Mesenchymal stem cell (in vitro differentiated cells and primary cell): ENCODE data around the gene STX3. TPM values are rescaled to one million over a fixed set of nuclear protein-coding genes. Genes with fewer than 3 reads are reported as not detected.

Experiments used
- DNase-seq: peaks from one replicate; pipeline ENCODE4 v3.0.0-alpha.2; 2013
- H2AFZ ChIP-seq: one replicate; pipeline ENCODE4 v1.6.1; 2013; ENCODE audit warnings: low read depth, mild to moderate bottlenecking, control low read depth, inconsistent platforms, low read length, moderate library complexity
- H2AK5ac ChIP-seq: 2 replicates; pipeline ENCODE4 v1.6.1; 2013; ENCODE audit warnings: low read length, moderate library complexity, mild to moderate bottlenecking, inconsistent platforms; ENCODE audit not compliant: severe bottlenecking
- H2BK120ac ChIP-seq: one replicate; pipeline ENCODE4 v1.6.1; 2013; ENCODE audit warnings: low read depth, mild to moderate bottlenecking, inconsistent platforms, low read length, moderate library complexity
- H2BK12ac ChIP-seq, 2 experiments: one replicate each; pipeline ENCODE4 v1.6.1; 2013; ENCODE audit warnings: inconsistent platforms in 2 of 2, low read length in 2 of 2, mild to moderate bottlenecking in 2 of 2, moderate library complexity in 2 of 2, control low read depth in 1 of 2
- H2BK15ac ChIP-seq: one replicate; pipeline ENCODE4 v1.6.1; 2013; ENCODE audit warnings: mild to moderate bottlenecking, low read depth, inconsistent platforms; ENCODE audit not compliant: poor library complexity, severe bottlenecking
- H2BK5ac ChIP-seq: 2 replicates; pipeline ENCODE4 v1.6.1; 2013; ENCODE audit warnings: low read depth, mild to moderate bottlenecking, low read length, control low read depth, inconsistent platforms; ENCODE audit not compliant: poor library complexity, severe bottlenecking
- H3K14ac ChIP-seq, 2 experiments: one replicate each; pipeline ENCODE4 v1.6.1; 2013; ENCODE audit warnings: inconsistent platforms in 2 of 2, low read length in 2 of 2, control low read depth in 1 of 2, mild to moderate bottlenecking in 1 of 2, moderate library complexity in 1 of 2
- H3K18ac ChIP-seq, 2 experiments: one replicate each; pipeline ENCODE4 v1.6.1; 2013; ENCODE audit warnings: inconsistent platforms in 2 of 2, low read length in 2 of 2, control low read depth in 1 of 2, low read depth in 1 of 2, mild to moderate bottlenecking in 1 of 2
- H3K23ac ChIP-seq, 2 experiments: one replicate each; pipeline ENCODE4 v1.6.1; 2013; ENCODE audit warnings: inconsistent platforms in 2 of 2, low read length in 2 of 2, mild to moderate bottlenecking in 2 of 2, moderate library complexity in 2 of 2, control low read depth in 1 of 2
- H3K27ac ChIP-seq: 2 replicates; pipeline ENCODE4 v1.5.1; 2013; ENCODE audit warnings: mild to moderate bottlenecking, moderate library complexity, low read length, control low read depth, inconsistent platforms; ENCODE audit not compliant: poor library complexity, severe bottlenecking
- H3K27me3 ChIP-seq, 2 experiments: 2 replicates each; pipeline versions ENCODE4 v1.6.1 to v1.7.0; 2013; ENCODE audit warnings: low read length in 2 of 2, mild to moderate bottlenecking in 2 of 2, moderate library complexity in 2 of 2, control low read depth in 1 of 2, inconsistent platforms in 1 of 2; ENCODE audit not compliant: control insufficient read depth in 1 of 2, insufficient read depth in 1 of 2
- H3K36me3 ChIP-seq, 2 experiments: 2 replicates each; pipeline versions ENCODE4 v1.6.1 to v1.7.0; 2013; ENCODE audit warnings: low read length in 2 of 2, control low read depth in 1 of 2, inconsistent platforms in 1 of 2, low read depth in 1 of 2, mild to moderate bottlenecking in 1 of 2; ENCODE audit not compliant: insufficient read depth in 2 of 2, control insufficient read depth in 1 of 2
- H3K4ac ChIP-seq, 2 experiments: one replicate each; pipeline ENCODE4 v1.6.1; 2013; ENCODE audit warnings: inconsistent platforms in 2 of 2, low read length in 2 of 2, mild to moderate bottlenecking in 2 of 2, moderate library complexity in 2 of 2, control low read depth in 1 of 2, low read depth in 1 of 2
- H3K4me1 ChIP-seq: 2 replicates; pipeline ENCODE4 v1.6.1; 2013; ENCODE audit warnings: low read depth, low read length, control low read depth; ENCODE audit not compliant: control insufficient read depth, insufficient read depth
- H3K4me2 ChIP-seq: 2 replicates; pipeline ENCODE4 v1.6.1; 2013; ENCODE audit warnings: low read length, mild to moderate bottlenecking, inconsistent platforms; ENCODE audit not compliant: poor library complexity, severe bottlenecking
- H3K4me3 ChIP-seq, 2 experiments: 2 replicates each; pipeline versions ENCODE4 v1.5.1 to v1.7.0; 2013; ENCODE audit warnings: low read length in 2 of 2, mild to moderate bottlenecking in 2 of 2, control low read depth in 1 of 2, low read depth in 1 of 2; ENCODE audit not compliant: insufficient read depth in 1 of 2
- H3K79me1 ChIP-seq: replicated peaks from 2 replicates; pipeline ENCODE4 v1.6.1; 2013; ENCODE audit warnings: mild to moderate bottlenecking, control low read depth, low read length, inconsistent platforms; ENCODE audit not compliant: poor library complexity, severe bottlenecking
- H3K9ac ChIP-seq: 2 replicates; pipeline ENCODE4 v1.7.0; 2013; ENCODE audit warnings: mild to moderate bottlenecking, low read length, moderate library complexity
- H3K9me3 ChIP-seq: 2 replicates; pipeline ENCODE4 v1.7.0; 2013; ENCODE audit warnings: mild to moderate bottlenecking, low read length; ENCODE audit not compliant: control insufficient read depth
- H4K8ac ChIP-seq: one replicate; pipeline ENCODE4 v1.6.1; 2013; ENCODE audit warnings: inconsistent platforms, mild to moderate bottlenecking, low read length, moderate library complexity
- H4K91ac ChIP-seq: one replicate; pipeline ENCODE4 v1.6.1; 2013; ENCODE audit warnings: mild to moderate bottlenecking, low read length, inconsistent platforms
- WGBS: methylation state at CpG from one replicate; pipeline ENCODE4 v1.1.7; 2013; ENCODE audit warnings: mixed read lengths; 5-methylcytosine and 5-hydroxymethylcytosine counted together
- polyA plus RNA-seq, 2 experiments: library from polyadenylated mRNA; stranded (reverse); fragments of 200-250 nt; gene quantifications; one replicate each; pipeline ENCODE4 v1.2.3, GENCODE V29; 2013

STX3 gene
- polyA plus RNA-seq (2013, experiment 1 of 2), result 27.5 TPM
- polyA plus RNA-seq (2013, experiment 2 of 2), result 27.8 TPM

DNA sequence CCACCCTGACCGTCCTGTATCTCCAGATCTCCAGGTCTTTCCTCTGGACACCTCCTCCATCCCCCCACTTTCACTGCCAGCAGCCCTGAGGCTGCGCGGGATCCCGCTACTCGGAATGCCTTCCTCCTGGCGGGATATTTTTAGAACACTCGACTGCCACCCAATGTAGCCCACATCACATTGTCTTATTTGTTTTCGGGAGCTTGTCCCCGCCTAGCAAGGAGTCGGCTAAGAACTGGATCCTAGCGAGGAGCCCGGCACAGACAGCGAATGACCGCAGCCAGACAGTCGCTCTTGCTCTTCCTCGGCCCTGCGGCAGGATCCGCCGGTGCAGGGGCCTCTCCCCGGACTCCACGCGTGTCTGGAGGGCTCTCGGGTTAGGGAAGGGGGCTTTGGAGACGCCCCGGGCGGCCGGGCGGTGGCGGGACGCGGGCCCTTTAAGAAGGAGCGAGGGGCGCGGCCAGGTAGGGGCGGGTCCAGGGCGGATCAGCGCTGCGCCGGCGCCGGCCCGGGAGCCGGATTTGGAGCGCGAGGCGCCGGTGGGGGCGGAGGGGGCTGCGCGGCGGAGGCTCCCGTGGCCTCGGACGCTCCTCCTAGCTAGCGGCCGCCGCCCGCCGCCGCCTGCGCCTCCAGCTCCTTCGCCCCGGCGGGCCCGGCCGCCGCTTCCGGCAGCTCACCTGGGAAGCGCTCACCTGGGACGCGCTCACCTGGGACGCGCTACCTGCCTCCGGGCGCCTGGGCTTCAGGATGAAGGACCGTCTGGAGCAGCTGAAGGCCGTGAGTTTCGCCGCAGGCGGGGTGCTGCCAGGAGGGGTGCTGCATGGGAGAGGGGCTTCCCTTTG, at the start of gene STX3:
TSS of gene STX3 (plus strand) at position 518 of the 842 bp plus-strand sequence. CDS start at position 748, 230 bp downstream.
- peak within 1 kb of the TSS; percentile 44 to 91 for H2BK12ac ChIP-seq
- no peaks in the 10 kb centered on the region for H3K9me3 ChIP-seq
- peak within 1 kb of the TSS; percentile 88 for H3K4me2 ChIP-seq
- H3K18ac ChIP-seq, result peak within 1 kb of the TSS; percentile 95
- H3K4me3 ChIP-seq, result peak within 1 kb of the TSS; percentile 92 to 96
- H3K23ac ChIP-seq, result peak within 1 kb of the TSS in 1 of 2 experiments; percentile 84
- peak within 1 kb of the TSS; percentile 95 for H3K9ac ChIP-seq
- H2AK5ac ChIP-seq, result peak within 1 kb of the TSS; percentile 50
- no peaks in the 10 kb centered on the region for H3K79me1 ChIP-seq
- peak within 1 kb of the TSS in 1 of 2 experiments; percentile 82 for H3K14ac ChIP-seq
- H2BK120ac ChIP-seq, result peak within 1 kb of the TSS; percentile 73
- H3K27ac ChIP-seq, result peak within 1 kb of the TSS; percentile 97
- H3K4me1 ChIP-seq, result peaks cover 13% of the 10 kb centered on the region
- peak; percentile 86 for DNase-seq
- H4K91ac ChIP-seq, result peak within 1 kb of the TSS; percentile 88
- H3K4ac ChIP-seq, result peak within 1 kb of the TSS; percentile 83 to 87
- WGBS, result 1% methylated on average over 45 of the region's 80 CpGs
- H2AFZ ChIP-seq, result peak within 1 kb of the TSS; percentile 75
- H3K36me3 ChIP-seq, result peaks cover 3 to 8% of the 10 kb centered on the region in 2 experiments
- H3K27me3 ChIP-seq, result no peaks in the 10 kb centered on the region
- H2BK15ac ChIP-seq, result peak within 1 kb of the TSS; percentile 87
- H4K8ac ChIP-seq, result peak within 1 kb of the TSS; percentile 93
- H2BK5ac ChIP-seq, result peak within 1 kb of the TSS; percentile 96

DNA sequence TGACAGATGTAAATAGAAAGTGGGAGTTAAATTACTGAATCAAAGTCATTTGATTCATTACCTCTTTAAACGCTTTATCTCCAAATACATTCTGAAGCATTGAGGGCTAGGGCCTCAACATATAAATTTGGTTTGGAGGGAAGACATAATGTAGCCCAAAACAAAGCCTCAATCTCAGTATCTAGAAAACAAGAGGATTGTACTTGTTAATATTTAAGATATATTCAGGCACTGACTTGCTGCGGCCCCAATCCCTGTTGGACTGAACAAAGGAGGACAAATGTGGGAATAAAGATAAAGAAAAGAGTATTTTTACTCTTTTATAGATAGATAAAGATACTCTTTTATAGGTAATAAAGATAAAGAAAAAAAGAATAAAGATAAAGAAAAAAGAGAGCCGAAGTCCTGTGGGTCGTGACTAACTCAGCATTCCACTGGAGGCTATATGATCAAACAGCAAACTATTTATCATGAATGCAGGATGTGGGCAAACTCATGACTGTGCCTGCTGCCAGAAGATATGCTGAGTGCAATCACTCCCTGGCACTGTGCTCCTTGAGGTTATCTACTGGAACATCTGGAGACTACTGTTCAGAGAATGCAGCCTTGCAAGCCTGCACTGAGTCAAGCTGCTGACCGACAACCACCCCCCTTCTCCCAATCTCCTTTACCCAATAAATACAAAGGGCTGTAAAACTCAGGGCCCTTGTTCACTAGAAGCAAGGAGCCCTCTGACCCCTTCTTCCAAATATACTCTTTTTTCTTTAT, 48.5 kb upstream of the STX3 start:
- Histone ChIP-seq H3K4me1 (peaks cover 7% of the 10 kb centered on the region), H3K36me3 (no peaks in the 10 kb centered on the region), H3K23ac (no peak overlapping the region), H3K27me3 (no peaks in the 10 kb centered on the region), H3K27ac (peak overlapping the region; percentile 86), H3K9ac (peak overlapping the region; percentile 30), H2BK15ac (no peak overlapping the region), H2AFZ (no peak overlapping the region), H3K9me3 (no peaks in the 10 kb centered on the region), H2BK120ac (no peak overlapping the region), H3K14ac (no peak overlapping the region), H3K79me1 (no peaks in the 10 kb centered on the region), H3K4me3 (peak overlapping the region in 1 of 2 experiments; percentile 7), H3K4me2 (no peak overlapping the region), H2BK12ac (no peak overlapping the region), H2AK5ac (no peak overlapping the region), H3K18ac (no peak overlapping the region), H2BK5ac (peak overlapping the region; percentile 81), H4K91ac (no peak overlapping the region), H3K4ac (no peak overlapping the region), H4K8ac (no peak overlapping the region)
- peak; percentile 70 for DNase-seq
- 12% methylated on average over 3 of the region's 5 CpGs for WGBS

DNA sequence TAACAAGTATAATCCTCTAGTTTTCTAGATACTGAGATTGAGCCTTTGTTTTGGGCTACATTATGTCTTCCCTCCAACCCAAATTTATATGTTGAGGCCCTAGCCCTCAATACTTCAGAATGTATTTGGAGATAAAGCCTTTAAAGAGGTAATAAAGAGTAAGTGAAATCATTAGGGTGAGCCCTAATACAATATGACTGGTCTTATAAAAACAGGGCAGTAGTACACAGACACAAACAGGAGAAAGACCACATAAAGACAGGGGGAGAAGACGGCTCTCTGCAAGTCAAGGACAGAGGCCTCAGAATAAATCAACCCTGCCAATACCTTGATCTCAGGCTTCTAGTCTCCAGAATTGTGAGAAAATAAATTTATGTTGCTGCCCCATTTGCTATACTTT, 47.8 kb upstream of the STX3 start:
- Histone ChIP-seq H3K18ac (peak overlapping the region in 1 of 2 experiments; percentile 4), H3K27me3 (no peaks in the 10 kb centered on the region), H4K8ac (no peak overlapping the region), H3K4ac (no peak overlapping the region), H3K4me2 (no peak overlapping the region), H3K9ac (no peak overlapping the region), H3K9me3 (no peaks in the 10 kb centered on the region), H3K4me3 (peak overlapping the region in 1 of 2 experiments; percentile 7), H3K79me1 (no peaks in the 10 kb centered on the region), H2AFZ (no peak overlapping the region), H3K4me1 (peaks cover 7% of the 10 kb centered on the region), H3K23ac (no peak overlapping the region), H3K27ac (peak overlapping the region; percentile 86), H2BK5ac (peak overlapping the region; percentile 53), H3K14ac (no peak overlapping the region), H3K36me3 (no peaks in the 10 kb centered on the region), H4K91ac (no peak overlapping the region), H2BK12ac (peak overlapping the region in 1 of 2 experiments; percentile 1), H2BK120ac (peak overlapping the region; percentile 43), H2AK5ac (peak overlapping the region; percentile 88), H2BK15ac (no peak overlapping the region)
- no peak for DNase-seq
- no CpG with 5 or more reads among the region's 1 CpG for WGBS

DNA sequence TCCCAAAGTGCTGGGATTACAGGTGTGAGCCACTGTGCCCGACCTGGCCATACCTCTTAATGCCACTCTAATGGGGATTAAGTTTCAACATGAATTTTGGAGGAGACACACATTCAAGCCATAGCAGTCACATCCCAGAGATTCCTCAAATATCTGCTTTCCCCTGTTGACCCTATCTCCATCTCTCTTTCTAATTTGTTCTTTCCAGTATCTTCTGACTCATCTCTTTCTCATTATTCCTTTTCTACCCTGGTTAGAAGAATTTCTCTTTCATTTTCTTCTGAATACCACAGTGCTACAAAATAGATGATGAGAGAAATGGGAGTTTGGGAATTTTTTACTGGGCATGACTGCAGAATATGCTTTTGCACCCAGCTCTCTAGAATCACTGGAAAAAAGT, 46.6 kb upstream of the STX3 start:
- H3K4me3 ChIP-seq, result no peak overlapping the region
- no peak overlapping the region for H2BK5ac ChIP-seq
- no peak overlapping the region for H3K14ac ChIP-seq
- no peak overlapping the region for H2BK12ac ChIP-seq
- H3K9me3 ChIP-seq, result no peaks in the 10 kb centered on the region
- DNase-seq, result no peak
- no peak overlapping the region for H2AK5ac ChIP-seq
- H2AFZ ChIP-seq, result no peak overlapping the region
- no peak overlapping the region for H3K4me2 ChIP-seq
- H4K91ac ChIP-seq, result no peak overlapping the region
- no peak overlapping the region for H3K4ac ChIP-seq
- H3K9ac ChIP-seq, result no peak overlapping the region
- H3K27me3 ChIP-seq, result no peaks in the 10 kb centered on the region
- H4K8ac ChIP-seq, result no peak overlapping the region
- 57% methylated on average over 1 of the region's 1 CpG for WGBS
- no peak overlapping the region for H3K18ac ChIP-seq
- no peak overlapping the region for H2BK120ac ChIP-seq
- peaks cover 4% of the 10 kb centered on the region for H3K4me1 ChIP-seq
- no peak overlapping the region for H2BK15ac ChIP-seq
- no peaks in the 10 kb centered on the region for H3K36me3 ChIP-seq
- H3K79me1 ChIP-seq, result no peaks in the 10 kb centered on the region
- no peak overlapping the region for H3K23ac ChIP-seq
- peak overlapping the region; percentile 86 for H3K27ac ChIP-seq
